Chondrocyte (in vitro differentiated cells): ENCODE results near the gene SLC10A6. TPM values are rescaled to one million over a fixed set of nuclear protein-coding genes. Genes with fewer than 3 reads are reported as not detected.

Experiments used
- DNase-seq: peaks from one replicate; pipeline ENCODE4 v3.0.0; 2021; ENCODE audit warnings: mixed read lengths, low spot score
- H3K27ac Mint-ChIP-seq: one replicate; pipeline ENCODE4 v1.8.0; 2021; ENCODE audit warnings: mild to moderate bottlenecking, moderate library complexity, mixed read lengths; ENCODE audit not compliant: unreplicated experiment
- H3K27me3 Mint-ChIP-seq: 2 replicates; pipeline ENCODE4 v1.8.0; 2021; ENCODE audit warnings: low read depth, mixed read lengths
- H3K36me3 Mint-ChIP-seq: 2 replicates; pipeline ENCODE4 v1.8.0; 2021; ENCODE audit warnings: low read depth, mixed read lengths
- H3K4me1 Mint-ChIP-seq: 2 replicates; pipeline ENCODE4 v1.8.0; 2021; ENCODE audit warnings: low read depth, mild to moderate bottlenecking, mixed read lengths
- H3K4me3 Mint-ChIP-seq: one replicate; pipeline ENCODE4 v1.8.0; 2021; ENCODE audit warnings: mild to moderate bottlenecking, moderate library complexity, mixed read lengths; ENCODE audit not compliant: unreplicated experiment
- H3K9me3 Mint-ChIP-seq: 2 replicates; pipeline ENCODE4 v1.8.0; 2021; ENCODE audit warnings: low read depth, mixed read lengths
- CTCF ChIP-seq: fragments of 200-600 bp; sonication (generic); IDR thresholded peaks from 2 replicates; pipeline ENCODE4 v1.5.0; 2021; ENCODE audit warnings: antibody characterized with exemption, mild to moderate bottlenecking, moderate library complexity
- total RNA-seq: library from RNA; stranded (reverse); gene quantifications from 3 replicates; pipeline ENCODE4 v1.2.1, GENCODE V29; 2021

The SLC10A6 gene
- total RNA-seq, 1 donor from 2014 or later: not detected

GRCh38 chr4:86894455-86894854 is 45.3 kb upstream of the SLC10A6 start:
- no peak for DNase-seq
- H3K27me3 Mint-ChIP-seq: no peaks in the 10 kb centered on the region
- no peak overlapping the region for H3K4me3 Mint-ChIP-seq
- H3K9me3 Mint-ChIP-seq: no peaks in the 10 kb centered on the region
- no peak overlapping the region for H3K27ac Mint-ChIP-seq
- TF ChIP-seq CTCF: no peak
- peaks cover 15% of the 10 kb centered on the region for H3K4me1 Mint-ChIP-seq
- no peaks in the 10 kb centered on the region for H3K36me3 Mint-ChIP-seq

GRCh38 chr4:86893136-86893535 is 44.0 kb upstream of the SLC10A6 start:
- Mint-ChIP-seq H3K27me3 (no peaks in the 10 kb centered on the region), H3K9me3 (no peaks in the 10 kb centered on the region), H3K36me3 (no peaks in the 10 kb centered on the region), H3K27ac (no peak overlapping the region), H3K4me3 (peak overlapping the region; percentile 1), H3K4me1 (peaks cover 15% of the 10 kb centered on the region)
- no peak for TF ChIP-seq CTCF
- no peak for DNase-seq

- no peaks in the 10 kb centered on the region for H3K36me3 Mint-ChIP-seq
- DNase-seq: no peak
- no peaks in the 10 kb centered on the region for H3K27me3 Mint-ChIP-seq
- peak overlapping the region; percentile 80 for H3K4me3 Mint-ChIP-seq
- H3K27ac Mint-ChIP-seq: peak overlapping the region; percentile 46
- no peaks in the 10 kb centered on the region for H3K9me3 Mint-ChIP-seq
- no peak for TF ChIP-seq CTCF
- peaks cover 15% of the 10 kb centered on the region for H3K4me1 Mint-ChIP-seq
Observed at GRCh38 chr4:86892636-86892960, 43.4 kb upstream of the SLC10A6 start.

- Mint-ChIP-seq H3K27ac (peak within 1 kb of the TSS; percentile 46), H3K4me3 (peak within 1 kb of the TSS; percentile 80), H3K27me3 (no peaks in the 10 kb centered on the region), H3K4me1 (peaks cover 15% of the 10 kb centered on the region), H3K36me3 (no peaks in the 10 kb centered on the region), H3K9me3 (no peaks in the 10 kb centered on the region)
- no peak for DNase-seq
- TF ChIP-seq CTCF: peak; percentile 45
Observed at GRCh38 chr4:86891762-86892635, 42.8 kb upstream of the SLC10A6 start, which contains the start of gene C4orf36. TSS of gene C4orf36 (minus strand) at chr4:86892422. CDS start at chr4:86891520, 902 bp downstream.

GRCh38 chr4:86890790-86891189 is 41.6 kb upstream of the SLC10A6 start:
- Mint-ChIP-seq H3K27ac (no peak overlapping the region), H3K36me3 (no peaks in the 10 kb centered on the region), H3K27me3 (no peaks in the 10 kb centered on the region), H3K9me3 (no peaks in the 10 kb centered on the region), H3K4me3 (no peak overlapping the region), H3K4me1 (peaks cover 15% of the 10 kb centered on the region)
- TF ChIP-seq CTCF: no peak
- DNase-seq: no peak
